DMS153 treated with DMSO at 0.1 percent for 48 hours (cell line): ENCODE data around the gene SLC6A19.
A peak's percentile ranks its signal among the peaks of the same experiment; 100 is the strongest.

Source experiments
- DNase-seq: peaks from one replicate; lab custom pipeline; 2025; ENCODE audit not compliant: unreplicated experiment; lab: John Stamatoyannopoulos, UW

The SLC6A19 gene

DNA sequence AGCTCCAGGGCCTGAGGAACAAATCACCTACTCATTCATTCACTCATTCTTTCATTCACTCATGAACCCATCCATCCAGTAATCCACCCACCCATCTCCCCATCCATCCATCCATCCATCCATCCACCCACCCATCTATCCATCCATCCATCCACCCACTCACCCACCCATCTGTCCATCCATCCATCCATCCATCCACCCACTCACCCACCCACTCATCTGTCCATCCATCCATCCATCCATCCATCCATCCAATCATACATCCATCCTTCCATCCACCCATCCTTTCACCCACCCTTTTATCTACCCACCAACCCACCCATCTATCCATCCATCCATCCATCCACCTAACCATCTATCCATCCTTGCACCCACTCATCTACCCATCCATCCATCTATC is 35.5 kb upstream of the SLC6A19 start:
- no peak for DNase-seq

- DNase-seq, result no peak
Observed at GRCh38 chr5:1166370-1166769, 35.0 kb upstream of the SLC6A19 start.

DNA sequence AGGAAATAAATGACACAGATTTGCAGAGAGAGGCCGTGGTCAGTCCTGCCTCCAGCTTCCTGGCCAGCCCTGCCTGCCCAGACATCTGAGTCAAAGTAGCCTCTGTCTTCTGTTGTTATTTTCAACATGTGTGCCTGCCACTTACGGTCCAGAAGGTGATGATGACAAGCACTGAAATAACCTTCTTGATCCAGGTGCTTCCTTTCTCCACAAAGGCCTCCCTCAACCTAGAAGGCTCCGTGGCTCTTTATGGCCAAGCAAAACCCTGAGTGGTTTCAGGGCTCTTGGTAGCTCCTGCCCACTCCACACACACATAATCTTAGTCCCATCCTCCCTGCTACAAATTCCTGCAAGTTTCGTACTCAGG is 34.1 kb upstream of the SLC6A19 start:
- DNase-seq, result no peak

DNA sequence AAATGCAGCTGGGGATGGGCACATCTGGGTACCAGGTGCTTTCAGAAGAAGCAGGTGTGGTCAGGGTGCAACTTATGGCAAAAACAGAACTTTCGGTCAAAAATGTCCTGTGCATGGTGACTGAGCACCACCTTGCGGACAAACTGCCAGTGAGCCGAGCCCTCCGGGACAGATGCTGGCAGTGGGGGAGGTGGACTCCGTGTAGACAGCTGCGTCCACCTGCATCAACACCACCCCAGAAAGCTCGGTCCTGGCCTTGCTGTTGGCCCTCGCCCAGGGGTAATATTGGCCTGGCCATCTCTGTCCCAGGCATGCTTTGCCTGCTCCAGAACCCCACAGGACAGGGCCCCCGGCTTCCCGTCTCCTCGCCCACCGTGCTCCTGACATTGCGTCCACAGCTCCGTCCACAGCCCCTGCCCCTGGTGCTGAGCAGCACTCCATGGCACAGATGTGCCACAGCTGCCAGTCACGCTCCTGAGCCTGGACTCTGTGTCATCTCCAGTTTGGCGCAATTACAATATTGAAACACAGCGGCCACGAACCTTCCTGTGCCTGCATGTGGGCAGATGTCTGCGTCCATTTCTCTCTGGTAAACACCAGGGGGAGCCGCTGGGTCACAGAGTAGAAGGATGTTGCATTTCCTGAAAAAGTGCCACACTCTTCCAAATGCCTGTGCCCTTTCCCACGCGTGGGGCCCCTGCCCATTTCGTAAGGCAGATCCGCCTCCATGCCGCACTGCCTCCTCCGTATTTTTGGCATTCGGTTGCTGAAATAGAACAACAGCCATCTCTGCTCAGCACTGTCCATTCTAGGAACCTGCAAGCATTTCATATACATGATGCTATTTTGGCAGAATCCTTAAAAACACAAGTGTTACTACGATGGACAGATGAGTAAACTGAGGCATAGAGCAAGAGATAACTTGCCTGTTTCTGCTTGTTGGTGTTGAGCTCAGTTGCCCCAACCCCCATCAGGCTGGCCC is 33.4 kb upstream of the SLC6A19 start:
- peak; percentile 68 for DNase-seq

DNA sequence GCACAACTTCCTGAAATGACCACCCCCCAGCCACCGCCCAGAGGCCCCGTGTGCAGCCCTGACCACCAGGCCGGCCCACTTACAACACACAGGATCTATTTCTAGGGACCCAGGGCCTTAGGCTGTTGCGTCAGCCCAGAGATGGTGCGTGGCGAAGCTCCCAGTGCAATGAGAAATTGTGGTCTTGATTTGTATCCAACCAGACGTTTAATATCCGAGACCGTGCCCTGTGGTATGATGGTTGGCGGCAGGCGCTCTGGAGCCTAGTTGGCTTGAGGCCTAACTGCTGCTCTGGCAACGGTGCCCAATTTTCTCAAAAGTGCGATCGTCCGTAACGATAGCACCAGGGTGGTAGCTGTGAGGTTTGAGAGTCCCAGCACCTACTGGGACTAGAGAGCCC is 32.6 kb upstream of the SLC6A19 start:
- no peak for DNase-seq

DNA sequence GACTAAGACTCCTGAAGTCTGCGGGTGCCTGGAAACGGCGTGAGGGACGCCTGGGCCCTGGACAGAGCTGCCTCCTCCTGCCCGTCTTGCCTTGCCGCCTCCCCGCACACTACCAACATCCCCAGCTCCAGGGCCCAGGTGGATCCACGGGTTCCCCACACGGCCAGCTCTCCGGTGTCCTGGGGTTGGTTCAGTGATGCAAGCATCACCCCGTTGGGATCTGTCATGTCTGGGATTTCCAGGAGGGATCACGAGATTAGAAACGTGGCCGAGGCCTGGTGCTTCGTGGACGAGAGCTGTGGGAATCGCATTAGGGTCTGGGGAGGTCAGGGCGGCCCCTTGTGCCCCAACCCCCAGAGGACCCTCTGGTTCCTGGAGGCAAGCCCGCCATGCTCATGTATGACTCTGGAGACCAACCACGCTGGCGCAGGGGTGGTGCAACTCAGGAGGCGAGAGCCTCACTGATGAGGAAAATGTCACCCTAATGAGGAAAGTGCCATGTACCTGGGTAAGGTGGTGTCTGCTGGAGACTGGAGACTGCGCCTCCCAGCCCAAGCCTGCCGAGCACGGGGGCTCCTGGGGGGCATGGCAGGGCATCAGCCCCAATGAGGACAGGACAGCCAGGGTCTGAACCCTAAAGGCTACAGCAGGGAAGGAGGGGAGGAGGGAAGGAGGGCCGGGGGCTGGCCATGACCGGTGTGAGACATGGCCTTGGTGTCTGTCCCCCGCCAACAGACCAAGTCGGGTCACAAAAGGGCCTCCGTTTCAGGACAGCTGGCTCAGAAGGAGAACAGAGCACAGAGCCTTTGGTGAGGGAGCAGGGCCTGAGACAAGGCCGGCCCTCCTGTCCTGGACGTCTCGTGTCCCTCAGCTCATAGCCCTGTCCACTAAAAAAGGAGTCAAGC is 31.9 kb upstream of the SLC6A19 start:
- no peak for DNase-seq

DNA sequence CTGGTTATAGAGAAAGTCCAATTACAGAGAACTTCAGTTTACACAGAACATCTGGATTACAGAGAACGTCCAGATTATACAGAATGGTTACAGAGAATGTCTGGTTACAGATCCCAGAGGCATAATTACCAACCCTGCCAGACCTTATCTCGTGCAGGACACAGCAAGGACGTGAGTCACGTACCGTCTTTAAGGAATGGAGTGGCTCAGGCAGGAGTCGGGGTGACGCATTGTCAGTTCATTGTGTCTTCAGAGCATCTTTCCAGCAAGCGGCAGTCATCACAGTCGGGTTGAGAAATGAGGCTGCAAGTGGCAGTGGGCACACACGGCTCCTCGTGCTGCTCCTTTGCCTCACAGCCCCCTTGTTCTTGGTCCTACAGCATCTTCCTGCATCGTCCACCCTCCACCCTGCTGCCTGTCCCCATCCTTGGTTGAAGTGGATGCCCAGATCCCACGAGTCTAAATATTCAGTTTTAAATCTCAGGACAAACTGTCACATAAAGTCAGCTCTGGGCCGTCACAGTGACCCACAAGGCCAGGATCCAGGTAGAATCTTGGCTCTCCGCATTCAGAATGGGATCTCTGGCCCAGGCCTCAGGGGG is 30.0 kb upstream of the SLC6A19 start:
- no peak for DNase-seq

DNA sequence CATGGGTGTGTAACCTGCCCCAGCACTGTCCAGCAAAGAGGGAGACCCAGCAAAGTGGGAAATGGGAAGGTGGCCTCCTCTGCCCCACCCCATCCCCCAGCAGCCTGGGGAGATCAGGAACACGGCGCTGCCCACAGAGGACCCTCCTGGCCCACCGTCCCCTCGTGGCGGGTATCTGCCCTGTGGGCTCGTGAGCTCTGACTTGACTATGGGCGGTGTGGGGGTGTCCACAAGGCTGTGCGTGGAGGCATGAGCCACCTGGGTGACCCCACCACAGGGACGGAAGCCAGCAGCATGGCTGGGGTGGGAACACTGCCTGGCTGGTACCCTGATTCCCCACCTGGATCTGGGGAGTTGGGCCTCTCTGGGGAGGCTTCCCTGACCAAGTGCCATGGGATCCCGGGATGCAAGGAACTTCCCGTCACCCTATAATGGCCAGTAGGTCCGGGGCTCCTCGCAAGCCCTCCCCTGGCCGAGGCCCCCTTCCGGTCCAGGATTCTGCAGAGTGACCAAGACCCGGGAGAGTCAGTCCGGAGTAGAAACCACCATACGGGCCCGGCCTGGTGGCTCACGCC is 29.3 kb upstream of the SLC6A19 start:
- DNase-seq, result no peak

DNA sequence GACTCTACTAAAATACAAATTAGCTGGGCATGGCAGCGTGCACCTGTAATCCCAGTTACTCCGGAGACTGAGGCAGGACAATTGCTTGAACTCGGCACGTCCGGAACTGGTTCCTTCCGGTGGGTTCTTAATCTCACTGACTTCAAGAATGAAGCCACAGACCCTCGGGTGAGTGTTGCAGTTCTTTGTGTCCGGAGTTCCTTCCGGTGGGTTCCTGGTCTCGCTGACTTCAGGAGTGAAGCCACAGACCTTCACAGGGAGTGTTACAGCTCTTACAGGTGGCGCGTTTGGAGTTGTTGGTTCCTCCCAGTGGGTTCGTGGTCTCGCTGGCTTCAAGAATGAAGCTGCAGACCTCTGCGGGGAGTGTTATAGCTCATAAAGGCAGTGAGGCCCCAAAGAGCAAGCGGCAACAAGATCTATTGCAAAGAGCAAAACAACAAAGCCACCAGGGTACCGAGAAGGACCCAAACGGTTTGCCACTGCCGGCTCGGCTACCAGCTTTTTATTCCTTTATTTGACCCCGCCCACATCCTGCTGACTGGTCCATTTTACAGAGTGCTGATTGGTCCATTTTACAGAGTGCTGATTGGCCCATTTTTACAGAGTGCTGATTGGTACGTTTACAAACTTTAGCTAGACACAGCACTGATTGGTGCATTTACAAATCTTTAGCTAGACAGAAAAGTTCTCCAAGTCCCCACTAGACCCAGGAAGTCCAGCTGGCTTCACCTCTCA is 28.6 kb upstream of the SLC6A19 start:
- no peak for DNase-seq

DNA sequence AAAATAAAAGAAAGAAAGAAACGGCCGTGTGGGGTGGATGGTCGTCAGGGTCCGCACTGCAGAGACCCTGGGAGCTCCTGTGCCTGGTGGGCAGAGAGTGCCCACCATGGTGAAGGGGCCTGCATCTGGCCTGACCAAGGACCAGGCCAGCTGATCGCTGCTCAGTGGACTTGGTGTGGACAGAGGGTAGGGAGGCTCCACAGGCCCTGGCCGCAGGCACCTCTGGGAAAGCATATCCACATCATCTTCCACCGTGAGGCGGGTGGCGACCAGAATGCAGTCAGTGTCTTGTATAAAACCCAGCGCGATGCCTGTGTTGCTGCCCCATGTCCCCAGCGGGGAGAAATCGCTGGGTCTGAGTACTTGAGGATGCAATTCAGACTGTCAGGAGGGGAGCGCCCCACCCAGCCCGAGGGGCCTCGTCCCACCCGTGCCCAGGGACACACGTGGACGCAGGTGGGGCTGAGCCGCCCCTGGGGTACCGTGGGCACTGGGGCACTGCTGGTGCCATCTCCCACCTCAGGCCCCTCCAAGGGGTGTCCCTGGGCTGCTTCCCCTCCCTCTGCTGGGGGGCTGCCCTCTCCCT is 27.8 kb upstream of the SLC6A19 start:
- DNase-seq, result no peak

DNA sequence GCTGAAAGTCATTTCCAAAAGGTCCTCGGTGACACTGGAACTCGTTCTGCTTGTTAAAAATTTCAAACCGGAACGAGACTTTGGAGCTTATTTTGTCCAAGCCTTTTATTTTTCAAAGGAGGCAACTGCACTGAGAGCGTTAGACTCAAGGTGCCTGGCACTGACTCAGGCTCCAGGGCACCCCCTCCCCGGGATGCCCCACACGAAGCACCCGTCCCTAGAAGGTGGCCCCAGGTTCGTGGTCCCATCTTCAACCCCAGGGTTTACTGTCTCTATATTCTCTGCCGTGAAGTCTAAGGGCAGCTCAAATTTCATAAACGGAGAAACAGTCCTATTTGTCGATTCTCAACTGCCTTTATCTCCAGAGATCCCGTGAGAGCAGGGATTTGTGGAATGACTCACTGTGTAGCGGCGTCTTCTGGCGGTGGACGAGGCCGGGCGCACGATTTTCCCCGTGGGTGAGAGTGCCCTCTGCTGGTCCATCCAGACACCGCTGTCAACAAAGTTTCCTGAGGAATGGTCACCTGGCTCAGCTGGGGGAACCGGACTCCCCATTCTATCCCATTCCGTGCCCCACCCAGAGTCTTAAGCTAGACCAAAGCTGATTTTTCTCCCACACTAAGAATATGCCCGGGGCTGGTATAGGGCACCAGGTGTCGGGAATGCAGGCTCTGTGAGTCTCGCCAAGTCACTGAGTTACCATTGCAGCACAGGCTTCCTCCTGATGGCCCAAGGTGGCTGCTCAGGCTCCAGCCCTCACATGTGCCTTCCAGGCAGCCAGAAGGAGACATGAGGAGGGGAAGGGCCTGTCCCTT is 27.1 kb upstream of the SLC6A19 start:
- DNase-seq, result peak; percentile 27

DNA sequence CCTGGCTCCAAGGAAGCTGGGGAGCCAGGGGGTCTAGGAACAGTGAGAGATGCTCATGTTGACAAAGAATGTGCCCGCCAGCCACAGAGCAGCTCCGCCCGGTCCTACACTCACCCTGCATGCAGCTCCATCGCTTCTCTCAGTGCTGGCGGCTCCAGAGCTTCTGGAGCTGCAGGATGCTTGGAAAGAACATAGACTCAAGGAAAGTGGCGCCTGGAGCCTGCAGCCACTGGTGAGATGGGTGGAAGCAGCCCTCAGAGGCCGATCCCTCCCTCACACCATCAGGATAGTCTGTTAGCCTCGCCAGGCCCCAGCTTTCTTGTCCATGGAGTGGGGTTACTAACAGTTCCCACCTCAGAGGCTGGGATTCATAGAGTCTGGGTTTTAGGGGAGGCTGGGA is 26.4 kb upstream of the SLC6A19 start:
- DNase-seq, result no peak

DNA sequence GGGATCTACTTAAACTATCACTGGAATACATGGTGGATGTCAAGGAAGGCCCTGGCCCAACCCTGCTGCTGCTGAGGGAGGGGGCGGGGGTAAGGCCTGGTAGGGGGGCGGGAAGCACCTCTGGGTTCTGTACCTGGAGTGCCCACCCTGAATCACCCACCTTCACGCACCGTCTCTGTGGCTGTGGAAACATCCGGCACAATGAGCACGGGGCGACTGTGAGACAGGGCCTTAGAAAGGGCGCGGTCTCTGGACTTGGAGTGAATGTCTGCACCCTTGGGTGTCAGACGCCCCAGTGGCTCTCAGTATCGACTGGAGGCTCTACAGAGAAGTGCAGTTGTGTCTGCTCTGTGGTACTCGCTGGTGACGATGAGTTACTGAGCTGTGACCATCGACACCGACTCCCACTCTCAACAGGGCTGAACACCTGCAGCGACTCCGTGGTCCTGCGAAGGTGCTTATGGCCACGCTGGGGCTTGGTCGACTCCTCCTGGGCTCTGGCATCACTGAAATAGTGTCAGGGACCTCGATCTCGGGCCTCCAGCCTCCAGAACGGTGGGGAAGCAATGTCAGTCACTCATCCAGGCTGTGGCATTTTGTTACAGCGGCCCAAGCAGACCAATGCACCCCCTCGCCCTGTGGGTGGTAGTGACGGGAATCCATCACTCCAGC is 25.5 kb upstream of the SLC6A19 start:
- DNase-seq, result no peak

DNA sequence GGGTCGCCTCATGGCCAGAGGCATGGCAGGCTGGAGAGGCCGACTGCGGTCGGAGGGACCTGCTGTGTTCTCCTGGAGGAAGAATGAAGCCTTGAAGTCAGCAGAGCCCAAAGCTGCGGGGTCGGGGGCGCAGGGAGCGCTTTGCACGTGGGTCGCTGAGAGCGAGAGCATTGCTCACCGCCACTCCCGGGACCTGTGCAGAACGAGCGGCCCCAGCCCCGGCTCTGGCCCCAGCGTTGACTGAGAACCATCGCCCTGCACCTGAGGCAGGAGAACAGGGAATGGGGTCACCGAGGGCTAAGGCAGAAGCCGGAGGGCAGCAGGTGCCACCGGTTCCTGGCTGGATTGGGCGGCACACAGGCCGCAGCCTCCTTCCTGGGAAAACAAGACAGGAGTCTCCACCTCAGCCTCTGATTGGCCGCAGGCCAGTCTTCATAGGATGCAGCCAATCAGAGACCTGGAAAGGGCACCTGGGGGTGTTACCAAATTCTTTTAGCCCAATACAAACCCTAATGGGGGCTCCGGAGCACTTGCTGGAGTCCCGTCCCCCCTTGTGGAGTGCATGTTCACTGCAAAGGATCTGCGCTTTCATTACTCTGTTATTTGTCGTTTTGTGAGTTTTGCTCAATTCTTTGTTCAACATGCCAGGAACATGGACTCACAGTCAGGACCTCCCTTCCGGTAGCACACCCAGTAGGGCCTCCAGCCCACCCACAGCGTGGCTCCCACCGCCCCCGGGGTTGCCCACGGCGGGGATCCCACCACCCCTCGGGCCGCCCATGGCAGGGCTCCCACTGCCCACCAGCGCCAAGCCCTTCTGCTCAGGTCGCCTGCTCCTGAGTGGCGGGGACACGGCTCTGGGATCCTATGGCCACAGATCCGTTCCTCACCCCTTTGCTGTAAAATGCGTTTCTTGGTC is 24.7 kb upstream of the SLC6A19 start:
- DNase-seq, result no peak

- no peak for DNase-seq
Observed at GRCh38 chr5:1177826-1178528, 23.4 kb upstream of the SLC6A19 start.

DNA sequence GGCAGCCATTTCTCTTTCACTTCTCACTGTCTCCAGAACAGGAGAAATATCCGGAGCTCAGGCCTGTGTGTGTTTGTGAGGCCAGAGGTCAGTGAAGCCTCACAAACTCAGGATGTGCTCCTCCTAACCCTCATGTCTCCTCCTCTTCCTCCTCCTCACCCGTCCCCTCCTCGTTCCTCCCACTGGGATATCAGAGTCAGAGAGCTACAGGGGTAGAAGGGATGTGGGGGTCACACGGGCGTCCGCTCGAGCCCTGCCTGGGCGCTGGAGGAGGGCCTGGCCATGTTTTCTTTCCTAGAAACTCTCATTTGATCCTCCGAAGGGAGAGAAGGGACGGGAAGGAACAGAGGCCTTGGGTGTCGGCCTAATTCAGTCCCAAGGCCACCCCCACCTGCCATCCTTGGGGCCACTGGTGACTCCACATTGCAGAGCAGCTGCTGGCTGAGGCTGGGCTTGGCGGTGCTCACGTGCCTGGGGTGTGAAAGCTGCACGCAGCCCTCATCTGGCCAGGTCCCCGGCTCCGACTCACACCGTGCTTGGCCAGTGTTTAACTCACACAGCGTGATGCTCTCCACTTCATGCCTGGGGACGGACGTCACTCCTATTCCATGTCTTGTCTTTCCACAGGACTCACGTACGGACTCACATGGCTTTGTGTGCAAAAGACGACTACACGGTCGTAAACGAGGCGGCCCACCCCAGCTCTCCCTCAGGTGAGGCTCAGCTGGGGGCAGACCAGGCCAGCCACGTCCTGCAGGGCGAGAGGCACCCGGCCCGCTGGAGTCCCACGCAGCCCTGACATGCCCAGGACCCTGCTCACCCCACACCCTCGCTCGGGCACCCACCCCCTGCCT is 22.6 kb upstream of the SLC6A19 start:
- DNase-seq, result no peak
